GM12872 (cell line): ENCODE measurements around the gene CDKN2B-AS1.

Experiments
- TF ChIP-seq, protein P1 (sequence below): IDR thresholded peaks from 3 replicates; pipeline ENCODE4 v1.5.1; 2011; ENCODE audit warnings: low read depth, mild to moderate bottlenecking, low read length, moderate library complexity; ENCODE audit not compliant: insufficient read depth

The CDKN2B-AS1 gene

GRCh38 chr9:22111954-22112247, 117.3 kb downstream of the CDKN2B-AS1 start:
- TF ChIP-seq, protein P1, sequence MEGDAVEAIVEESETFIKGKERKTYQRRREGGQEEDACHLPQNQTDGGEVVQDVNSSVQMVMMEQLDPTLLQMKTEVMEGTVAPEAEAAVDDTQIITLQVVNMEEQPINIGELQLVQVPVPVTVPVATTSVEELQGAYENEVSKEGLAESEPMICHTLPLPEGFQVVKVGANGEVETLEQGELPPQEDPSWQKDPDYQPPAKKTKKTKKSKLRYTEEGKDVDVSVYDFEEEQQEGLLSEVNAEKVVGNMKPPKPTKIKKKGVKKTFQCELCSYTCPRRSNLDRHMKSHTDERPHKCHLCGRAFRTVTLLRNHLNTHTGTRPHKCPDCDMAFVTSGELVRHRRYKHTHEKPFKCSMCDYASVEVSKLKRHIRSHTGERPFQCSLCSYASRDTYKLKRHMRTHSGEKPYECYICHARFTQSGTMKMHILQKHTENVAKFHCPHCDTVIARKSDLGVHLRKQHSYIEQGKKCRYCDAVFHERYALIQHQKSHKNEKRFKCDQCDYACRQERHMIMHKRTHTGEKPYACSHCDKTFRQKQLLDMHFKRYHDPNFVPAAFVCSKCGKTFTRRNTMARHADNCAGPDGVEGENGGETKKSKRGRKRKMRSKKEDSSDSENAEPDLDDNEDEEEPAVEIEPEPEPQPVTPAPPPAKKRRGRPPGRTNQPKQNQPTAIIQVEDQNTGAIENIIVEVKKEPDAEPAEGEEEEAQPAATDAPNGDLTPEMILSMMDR = no peak

DNA sequence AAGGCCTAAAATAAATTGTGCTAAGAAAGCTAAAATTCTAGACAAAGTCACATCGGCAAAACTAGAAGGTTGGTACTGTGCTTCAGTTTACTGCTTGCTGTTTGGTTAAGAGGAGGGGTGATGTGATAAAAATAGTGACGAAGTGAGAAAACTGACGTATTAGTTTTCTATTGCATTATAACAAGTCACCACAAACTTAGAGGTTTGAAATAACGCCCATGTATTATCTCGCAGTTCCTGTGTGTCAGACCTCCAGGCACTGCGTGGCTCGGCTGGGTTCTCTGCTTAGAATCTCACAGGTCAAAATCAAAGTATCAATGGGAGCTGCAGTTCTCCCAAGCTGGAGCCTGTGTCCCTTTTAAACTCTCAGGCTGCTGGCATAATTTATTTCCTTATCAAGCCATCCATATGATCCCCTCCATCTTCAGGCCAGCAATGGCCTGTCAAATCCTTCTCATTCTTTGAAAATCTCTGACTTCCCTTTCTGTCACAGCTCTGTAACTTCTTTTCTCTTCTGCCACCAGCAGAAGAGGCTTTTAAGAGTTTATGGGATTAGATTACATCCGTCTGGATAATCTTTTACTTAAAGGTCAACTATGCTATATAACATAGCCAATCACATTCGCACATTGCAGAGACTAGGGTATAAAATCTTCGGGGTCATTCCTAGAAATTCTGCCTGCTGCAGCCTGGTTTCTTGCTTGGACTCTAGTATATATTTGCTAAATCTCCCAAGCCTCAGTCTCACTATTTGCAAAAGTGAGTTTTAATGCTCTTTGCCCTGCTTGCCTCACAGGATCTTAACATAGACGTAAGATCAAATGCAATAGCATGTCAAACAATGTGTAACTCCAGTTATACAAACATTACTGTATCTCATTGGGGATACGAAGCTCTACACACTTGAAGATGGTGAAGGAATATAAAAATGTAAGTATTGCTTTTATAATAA, 118.6 kb downstream of the CDKN2B-AS1 start:
- TF ChIP-seq, protein P1 = no peak

GRCh38 chr9:22114956-22115355, 120.4 kb downstream of the CDKN2B-AS1 start:
- TF ChIP-seq, protein P1 = no peak

GRCh38 chr9:22116758-22117157, 122.2 kb downstream of the CDKN2B-AS1 start:
- TF ChIP-seq, protein P1 = no peak

- TF ChIP-seq, protein P1 = no peak
These were observed 123.2 kb downstream of the CDKN2B-AS1 start for GRCh38 chr9:22117511-22118384.

DNA sequence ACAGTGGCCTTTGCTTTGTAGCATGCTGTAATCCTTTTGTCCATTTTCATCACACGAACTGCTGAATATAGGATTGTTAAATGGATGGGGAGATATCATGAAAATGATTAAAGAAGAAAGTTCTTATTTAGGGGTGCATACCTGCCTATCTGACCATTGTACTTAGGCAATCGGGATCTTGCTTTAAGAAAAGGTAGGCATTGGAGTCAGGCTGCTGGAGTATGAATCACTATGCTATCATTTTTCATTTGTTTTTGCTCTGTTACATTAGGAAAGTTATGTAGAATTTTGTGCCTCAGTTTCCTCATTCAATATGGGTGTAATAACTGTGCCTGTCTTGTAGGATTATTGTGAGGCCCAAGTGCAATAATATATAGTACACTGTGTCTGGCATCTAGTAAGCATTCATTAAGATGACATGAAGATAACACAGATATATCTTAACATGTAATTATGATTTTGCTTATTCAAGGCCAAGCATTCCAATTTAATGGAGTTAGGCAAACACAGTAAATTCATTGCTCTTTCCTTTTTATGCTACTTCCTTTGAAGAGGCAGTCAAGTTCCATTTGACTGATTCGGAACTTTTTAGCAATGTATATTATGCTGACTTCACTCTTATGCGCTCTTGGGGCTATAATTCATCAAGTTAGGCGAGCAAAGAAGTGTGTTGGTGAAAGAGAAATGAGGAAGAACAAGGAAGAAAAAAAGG, 124.4 kb downstream of the CDKN2B-AS1 start:
- TF ChIP-seq, protein P1 = no peak

DNA sequence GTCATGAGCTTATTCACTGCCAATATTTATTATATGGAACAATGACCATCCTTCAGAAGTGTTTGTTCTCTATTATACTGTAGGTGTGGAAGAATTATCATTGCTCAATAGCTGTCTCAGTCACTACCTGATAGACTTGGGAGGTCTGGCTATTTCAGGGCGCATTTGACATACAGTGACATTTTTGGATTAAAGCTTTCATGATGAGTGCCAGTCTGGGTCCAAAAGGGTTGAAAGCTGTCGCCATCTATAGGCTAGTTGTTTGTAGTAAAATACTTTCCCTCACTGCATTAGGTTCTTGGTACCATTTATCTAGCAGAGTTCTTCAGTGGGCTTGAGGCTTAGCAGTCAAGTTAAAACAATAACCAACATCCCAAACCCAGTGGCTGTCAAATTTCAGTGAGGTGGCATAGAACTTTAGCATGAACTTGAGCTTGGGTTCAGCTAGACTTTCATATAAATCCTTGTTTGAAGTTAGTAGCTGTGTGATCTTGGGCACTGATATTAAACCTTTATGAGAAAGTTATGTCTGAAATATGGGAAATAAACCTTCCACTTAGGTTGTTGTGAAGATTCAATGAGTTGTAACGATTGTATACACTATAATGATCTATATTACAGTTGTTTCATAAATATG, 125.0 kb downstream of the CDKN2B-AS1 start:
- TF ChIP-seq, protein P1 = peak; percentile 56
